Testis (tissue), 2 donors: ENCODE data around the gene STARD13.

Experiments used
- CTCF ChIP-seq, 3 experiments: fragments of 450-650 bp in 2 of 3; fragments of 200-600 bp in 1 of 3; sonication (generic) in 1 of 3; IDR thresholded peaks; one replicate each; pipeline ENCODE4 v1.5.1; 2016 to 2019; ENCODE audit warnings: antibody characterized with exemption in 3 of 3, mild to moderate bottlenecking in 2 of 3, moderate library complexity in 1 of 3
- POLR2A ChIP-seq: fragments of 450-650 bp; IDR thresholded peaks from one replicate; pipeline ENCODE4 v1.6.1; 2017; ENCODE audit warnings: antibody characterized with exemption, mild to moderate bottlenecking, moderate library complexity

GRCh38 chr13:33138441-33138840 is 147.1 kb downstream of the STARD13 start:
- no peak for TF ChIP-seq CTCF (IDR thresholded peaks at IDR 0.05)
- no peak for TF ChIP-seq POLR2A
